OCI-M1 (cell line): ENCODE measurements around the gene CCM2L.
A peak's percentile ranks its signal among the peaks of the same experiment; 100 is the strongest.

ENCODE experiments used
- DNase-seq: peaks from one replicate; lab custom pipeline; 2025; lab: John Stamatoyannopoulos, UW

CCM2L gene

GRCh38 chr20:32010101-32010500 is at the start of gene CCM2L:
Gene CCM2L, plus strand, starts transcription at chr20:32010438. Its CDS starts 17 bp downstream, at chr20:32010455.
- no peak for DNase-seq

- no peak for DNase-seq
These were observed 47.5 kb upstream of the CCM2L start for GRCh38 chr20:31962761-31963160.

- DNase-seq: no peak
These were observed 46.3 kb upstream of the CCM2L start for GRCh38 chr20:31963889-31964288.

GRCh38 chr20:31966991-31967655 is 43.1 kb upstream of the CCM2L start:
- DNase-seq: no peak

GRCh38 chr20:31967830-31968249 is 42.4 kb upstream of the CCM2L start, which contains the start of gene XKR7:
Gene XKR7, plus strand, starts transcription at chr20:31968151. Its CDS starts 25 bp downstream, at chr20:31968176.
- DNase-seq: peak; percentile 5

GRCh38 chr20:31968291-31969126 is 41.7 kb upstream of the CCM2L start:
- DNase-seq: peak; percentile 88

GRCh38 chr20:31969991-31970390 is 40.2 kb upstream of the CCM2L start:
- DNase-seq: no peak

GRCh38 chr20:31972471-31973021 is 37.7 kb upstream of the CCM2L start:
- DNase-seq: no peak

GRCh38 chr20:31974296-31974695 is 35.9 kb upstream of the CCM2L start:
- no peak for DNase-seq

GRCh38 chr20:31974951-31975487 is 35.2 kb upstream of the CCM2L start:
- no peak for DNase-seq

GRCh38 chr20:31975874-31976273 is 34.4 kb upstream of the CCM2L start:
- DNase-seq: no peak

- no peak for DNase-seq
These were observed 33.2 kb upstream of the CCM2L start for GRCh38 chr20:31977080-31977479.

- no peak for DNase-seq
These were observed 30.4 kb upstream of the CCM2L start for GRCh38 chr20:31979713-31980426.

GRCh38 chr20:31981784-31982183 is 28.5 kb upstream of the CCM2L start:
- no peak for DNase-seq

GRCh38 chr20:31984981-31985471 is 25.2 kb upstream of the CCM2L start:
- DNase-seq: no peak

- DNase-seq: no peak
These were observed 22.5 kb upstream of the CCM2L start for GRCh38 chr20:31987744-31988143.

- no peak for DNase-seq
These were observed 21.7 kb upstream of the CCM2L start for GRCh38 chr20:31988430-31989015.

- DNase-seq: no peak
These were observed 21.1 kb upstream of the CCM2L start for GRCh38 chr20:31989030-31989645.

- DNase-seq: no peak
These were observed 19.4 kb upstream of the CCM2L start for GRCh38 chr20:31990641-31991338.

GRCh38 chr20:31991339-31991705 is 18.9 kb upstream of the CCM2L start:
- DNase-seq: no peak
